Panc1 (cell line): Measurements from ENCODE around the gene ZBTB7C. TPM values are rescaled to one million over a fixed set of nuclear protein-coding genes. Genes with fewer than 3 reads are reported as not detected.
"Not testable (repeated sequence)": the region's sequence is repeated elsewhere in the genome, so short reads cannot be mapped to it uniquely, and the experiment has no call there.

Source experiments
- ATAC-seq: fragments of 200-7000 bp; cut with Tn5 transposase; 2 replicates; pipeline ENCODE4 v1.9.1; 2020; ENCODE audit warnings: mild to moderate bottlenecking, moderate library complexity
- BruUV-seq: library from RNA; stranded (reverse); fragments of 400-500 nt; replicated peaks from 2 replicates; lab custom pipeline; 2021; lab: Mats Ljungman, UMichigan
- CTCF ChIA-PET: fragments of 300-600 bp; sonication (Branson Sonifier 250); formaldehyde crosslinking; loops from one replicate; lab custom pipeline; 2022; ENCODE audit warnings: antibody characterized with exemption; lab: Charles Lee
- POLR2A ChIA-PET: fragments of 300-600 bp; sonication (Branson Sonifier 250); formaldehyde crosslinking; loops from one replicate; lab custom pipeline; 2022; ENCODE audit warnings: antibody characterized with exemption; lab: Charles Lee
- DNase-seq: peaks from one replicate; pipeline ENCODE4 v3.0.0-alpha.2; 2010; ENCODE audit warnings: low read depth, low spot score
- H3K27ac ChIP-seq: 2 replicates; pipeline ENCODE4 v1.5.1; 2011; ENCODE audit warnings: mild to moderate bottlenecking, low read length, inconsistent platforms
- H3K27me3 ChIP-seq: fragments of 200-500 bp; sonication (Bioruptor generic); 2 replicates; pipeline ENCODE4 v1.6.0; 2014; ENCODE audit warnings: low read length, inconsistent platforms; ENCODE audit not compliant: control insufficient read depth, insufficient read depth
- H3K36me3 ChIP-seq: fragments of 200-500 bp; sonication (Bioruptor generic); 2 replicates; pipeline ENCODE4 v1.5.1; 2014; ENCODE audit warnings: inconsistent platforms, mild to moderate bottlenecking, low read length, moderate library complexity; ENCODE audit not compliant: control insufficient read depth, insufficient read depth
- H3K4me1 ChIP-seq: 2 replicates; pipeline ENCODE4 v1.5.1; 2011; ENCODE audit warnings: inconsistent platforms, mild to moderate bottlenecking, low read length, moderate library complexity; ENCODE audit not compliant: control insufficient read depth, insufficient read depth
- H3K4me3 ChIP-seq, 2 experiments: 2 replicates each; pipeline ENCODE4 v1.5.1; 2011 to 2012; ENCODE audit warnings: low read depth in 2 of 2, low read length in 2 of 2, mild to moderate bottlenecking in 2 of 2, inconsistent platforms in 1 of 2, moderate library complexity in 1 of 2
- H3K9me3 ChIP-seq: fragments of 200-500 bp; sonication (Bioruptor generic); 2 replicates; pipeline ENCODE4 v1.5.1; 2014; ENCODE audit warnings: low read depth, mild to moderate bottlenecking, inconsistent platforms, low read length, moderate library complexity; ENCODE audit not compliant: control insufficient read depth, insufficient read depth
- POLR2AphosphoS5 ChIP-seq: IDR thresholded peaks from 2 replicates; pipeline ENCODE4 v1.6.1; 2012; ENCODE audit warnings: mild to moderate bottlenecking, low read depth, low read length, moderate library complexity
- SIN3A ChIP-seq: IDR thresholded peaks from 2 replicates; pipeline ENCODE4 v1.6.1; 2012; ENCODE audit warnings: low read depth, mild to moderate bottlenecking, low read length, moderate library complexity, borderline replicate concordance; ENCODE audit not compliant: insufficient read depth
- TCF7L2 ChIP-seq: IDR thresholded peaks from 2 replicates; pipeline ENCODE4 v1.6.1; 2011; ENCODE audit warnings: mild to moderate bottlenecking, low read depth, low read length, inconsistent platforms
- in situ Hi-C: cut with HindIII; loops from 2 replicates; pipeline ENCODE4 v1.10.0; 2016; ENCODE audit warnings: low sequenced_read_pairs, low pct_unique_long_range_greater_than_20kb
- intact Hi-C: fragments of 100-400 bp; cut with micrococcal nuclease; formaldehyde crosslinking; loops from one replicate; pipeline ENCODE4 v1.10.0; 2022; ENCODE audit not compliant: unreplicated experiment
- total RNA-seq: library from RNA; stranded (reverse); gene quantifications from one replicate; pipeline ENCODE4 v1.2.1, GENCODE V29; 2021; ENCODE audit not compliant: unreplicated experiment
- TF ChIP-seq, protein P1 (sequence below), 2 experiments: IDR thresholded peaks; 2 replicates each; pipeline ENCODE4 v1.6.1; 2011 to 2012; ENCODE audit warnings: low read depth in 2 of 2, control low read depth in 1 of 2, low read length in 1 of 2, mild to moderate bottlenecking in 1 of 2, moderate library complexity in 1 of 2; ENCODE audit not compliant: insufficient read depth in 1 of 2
- TF ChIP-seq, protein P2 (sequence below): fragments of 450-650 bp; IDR thresholded peaks from 2 replicates; pipeline ENCODE4 v1.5.1; 2017; ENCODE audit warnings: mild to moderate bottlenecking

The ZBTB7C gene
- total RNA-seq, 1 experiment from 2014 or later: 0.03 TPM

DNA sequence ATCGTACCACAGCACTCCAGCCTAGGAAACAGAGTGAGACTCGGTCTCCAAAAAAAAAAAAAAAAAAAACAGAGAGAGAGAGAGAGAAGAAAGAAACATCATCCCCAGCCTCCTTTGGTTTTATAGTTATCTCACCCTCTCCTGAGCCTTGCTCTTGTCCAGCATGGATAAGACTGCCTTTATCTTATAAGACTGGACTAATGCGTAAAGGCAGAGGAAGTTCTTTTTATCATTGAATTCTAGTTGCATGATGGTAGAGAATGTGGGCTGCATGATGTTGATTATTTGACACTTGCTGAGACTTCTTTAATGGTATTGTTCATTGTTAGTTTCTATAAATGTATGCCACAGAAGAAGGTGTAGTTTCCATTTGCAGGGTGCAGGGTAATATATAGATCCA lies 124.4 kb downstream of the ZBTB7C start:
- ATAC-seq (no peak), DNase-seq (no peak)
- Histone ChIP-seq H3K4me1 (no peaks in the 10 kb centered on the region), H3K36me3 (no peaks in the 10 kb centered on the region), H3K9me3 (no peaks in the 10 kb centered on the region), H3K4me3 (no peak overlapping the region), H3K27me3 (no peaks in the 10 kb centered on the region), H3K27ac (no peak overlapping the region)
- BruUV-seq: no TSS peak
- intact Hi-C loops (no loop called here), in situ Hi-C loops (no loop called here)
- TF ChIP-seq SIN3A (no peak), POLR2AphosphoS5 (no peak), TCF7L2 (no peak)
- TF ChIP-seq, protein P1, sequence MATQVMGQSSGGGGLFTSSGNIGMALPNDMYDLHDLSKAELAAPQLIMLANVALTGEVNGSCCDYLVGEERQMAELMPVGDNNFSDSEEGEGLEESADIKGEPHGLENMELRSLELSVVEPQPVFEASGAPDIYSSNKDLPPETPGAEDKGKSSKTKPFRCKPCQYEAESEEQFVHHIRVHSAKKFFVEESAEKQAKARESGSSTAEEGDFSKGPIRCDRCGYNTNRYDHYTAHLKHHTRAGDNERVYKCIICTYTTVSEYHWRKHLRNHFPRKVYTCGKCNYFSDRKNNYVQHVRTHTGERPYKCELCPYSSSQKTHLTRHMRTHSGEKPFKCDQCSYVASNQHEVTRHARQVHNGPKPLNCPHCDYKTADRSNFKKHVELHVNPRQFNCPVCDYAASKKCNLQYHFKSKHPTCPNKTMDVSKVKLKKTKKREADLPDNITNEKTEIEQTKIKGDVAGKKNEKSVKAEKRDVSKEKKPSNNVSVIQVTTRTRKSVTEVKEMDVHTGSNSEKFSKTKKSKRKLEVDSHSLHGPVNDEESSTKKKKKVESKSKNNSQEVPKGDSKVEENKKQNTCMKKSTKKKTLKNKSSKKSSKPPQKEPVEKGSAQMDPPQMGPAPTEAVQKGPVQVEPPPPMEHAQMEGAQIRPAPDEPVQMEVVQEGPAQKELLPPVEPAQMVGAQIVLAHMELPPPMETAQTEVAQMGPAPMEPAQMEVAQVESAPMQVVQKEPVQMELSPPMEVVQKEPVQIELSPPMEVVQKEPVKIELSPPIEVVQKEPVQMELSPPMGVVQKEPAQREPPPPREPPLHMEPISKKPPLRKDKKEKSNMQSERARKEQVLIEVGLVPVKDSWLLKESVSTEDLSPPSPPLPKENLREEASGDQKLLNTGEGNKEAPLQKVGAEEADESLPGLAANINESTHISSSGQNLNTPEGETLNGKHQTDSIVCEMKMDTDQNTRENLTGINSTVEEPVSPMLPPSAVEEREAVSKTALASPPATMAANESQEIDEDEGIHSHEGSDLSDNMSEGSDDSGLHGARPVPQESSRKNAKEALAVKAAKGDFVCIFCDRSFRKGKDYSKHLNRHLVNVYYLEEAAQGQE (IDR thresholded peaks at IDR 0.05; ENCODE audit: insufficient read depth in 1 of 2, low read depth in 2 of 2, low read length in 1 of 2): no peak
- TF ChIP-seq, protein P2, sequence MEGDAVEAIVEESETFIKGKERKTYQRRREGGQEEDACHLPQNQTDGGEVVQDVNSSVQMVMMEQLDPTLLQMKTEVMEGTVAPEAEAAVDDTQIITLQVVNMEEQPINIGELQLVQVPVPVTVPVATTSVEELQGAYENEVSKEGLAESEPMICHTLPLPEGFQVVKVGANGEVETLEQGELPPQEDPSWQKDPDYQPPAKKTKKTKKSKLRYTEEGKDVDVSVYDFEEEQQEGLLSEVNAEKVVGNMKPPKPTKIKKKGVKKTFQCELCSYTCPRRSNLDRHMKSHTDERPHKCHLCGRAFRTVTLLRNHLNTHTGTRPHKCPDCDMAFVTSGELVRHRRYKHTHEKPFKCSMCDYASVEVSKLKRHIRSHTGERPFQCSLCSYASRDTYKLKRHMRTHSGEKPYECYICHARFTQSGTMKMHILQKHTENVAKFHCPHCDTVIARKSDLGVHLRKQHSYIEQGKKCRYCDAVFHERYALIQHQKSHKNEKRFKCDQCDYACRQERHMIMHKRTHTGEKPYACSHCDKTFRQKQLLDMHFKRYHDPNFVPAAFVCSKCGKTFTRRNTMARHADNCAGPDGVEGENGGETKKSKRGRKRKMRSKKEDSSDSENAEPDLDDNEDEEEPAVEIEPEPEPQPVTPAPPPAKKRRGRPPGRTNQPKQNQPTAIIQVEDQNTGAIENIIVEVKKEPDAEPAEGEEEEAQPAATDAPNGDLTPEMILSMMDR: no peak
- ChIA-PET CTCF (no interaction called here), POLR2A (no interaction called here)

DNA sequence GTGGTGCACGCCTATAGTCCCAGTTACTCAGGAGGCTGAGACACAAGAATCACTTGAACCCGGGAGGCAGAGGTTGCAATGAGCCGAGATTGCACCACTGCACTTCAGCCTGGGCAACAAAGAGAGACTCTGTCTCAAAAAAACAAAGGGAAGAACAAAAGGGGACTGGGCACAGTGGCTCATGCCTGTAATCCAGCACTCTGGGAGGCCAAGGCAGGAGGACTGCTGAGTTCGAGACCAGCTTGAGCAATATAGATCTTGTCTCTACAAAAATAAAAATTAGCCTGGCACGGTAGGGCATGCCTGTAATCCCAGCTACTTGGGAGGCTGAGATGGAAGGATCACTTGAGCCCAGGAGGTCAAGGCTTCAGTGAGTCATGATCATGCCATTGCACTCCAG lies 125.2 kb downstream of the ZBTB7C start:
- POLR2A ChIA-PET, H3K4me1 ChIP-seq, H3K36me3 ChIP-seq, H3K4me3 ChIP-seq, BruUV-seq, ATAC-seq, H3K9me3 ChIP-seq, H3K27me3 ChIP-seq, DNase-seq, in situ Hi-C loops, intact Hi-C loops, CTCF ChIA-PET, H3K27ac ChIP-seq: not testable (repeated sequence)

DNA sequence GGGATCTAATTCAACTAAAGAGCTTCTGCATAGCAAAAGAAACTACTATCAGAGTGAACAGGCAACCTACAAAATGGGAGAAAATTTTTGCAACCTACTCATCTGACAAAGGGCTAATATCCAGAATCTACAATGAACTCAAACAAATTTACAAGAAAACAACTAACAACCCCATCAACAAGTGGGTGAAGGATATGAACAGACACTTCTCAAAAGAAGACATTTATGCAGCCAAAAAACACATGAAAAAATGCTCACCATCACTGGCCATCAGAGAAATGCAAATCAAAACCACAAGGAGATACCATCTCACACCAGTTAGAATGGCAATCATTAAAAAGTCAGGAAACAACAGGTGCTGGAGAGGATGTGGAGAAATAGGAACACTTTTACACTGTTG lies 127.7 kb downstream of the ZBTB7C start:
- in situ Hi-C loops, intact Hi-C loops: not testable (repeated sequence)

More for the DNA sequence above, 127.7 kb downstream of the ZBTB7C start:
- H3K4me1 ChIP-seq, ATAC-seq, CTCF ChIA-PET, H3K9me3 ChIP-seq, H3K27ac ChIP-seq, H3K4me3 ChIP-seq, BruUV-seq, H3K36me3 ChIP-seq, POLR2A ChIA-PET, DNase-seq, H3K27me3 ChIP-seq: not testable (repeated sequence)
